ENCODE measurements around the gene HAPSTR1. TPM values are rescaled to one million over a fixed set of nuclear protein-coding genes. Genes with fewer than 3 reads are reported as not detected.

Gene HAPSTR1
- total and polyA plus RNA-seq, 7 donors = 12.6 to 47.6 (median 43.8) TPM

DNA sequence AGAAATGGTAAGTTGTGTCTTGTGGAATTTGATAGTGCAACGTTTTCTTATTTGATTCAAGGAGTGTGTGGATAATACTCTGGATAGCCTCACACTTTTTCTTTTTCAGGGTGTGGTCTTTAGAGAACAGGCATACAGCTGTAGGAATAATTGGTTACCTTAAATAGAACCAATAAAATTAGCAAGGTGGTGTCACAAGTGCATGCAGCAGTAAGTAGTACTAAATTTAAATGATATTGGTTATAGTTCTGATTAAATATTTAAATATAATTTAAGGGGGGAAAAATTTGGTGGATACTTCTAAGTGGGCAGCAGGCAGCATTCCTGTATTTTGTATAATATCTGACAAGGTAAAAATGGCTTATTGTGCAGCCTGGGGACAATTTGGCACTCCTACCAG lies 3.7 kb downstream of the HAPSTR1 start:
- intact Hi-C loops (cut with DNase I) = loop anchor here (10.0 kb wide), 2 partner anchors 300 to 1650 kb away; partner anchors contain the start of genes NUBP1, PMM2 and TMEM186
- WGBS, 2 donors = 1 to 26% methylated on average over 1 of the region's 1 CpG
- Histone ChIP-seq H3K27ac (peak overlapping the region in 2 of 4 donors; percentile 9 to 99), H3K4me3 (peak overlapping the region in 1 of 4 donors; percentile 90), H3K9me3 (no peaks in the 10 kb centered on the region), H3K36me3 (peaks cover 0 to 16% (median 2%) of the 10 kb centered on the region in 4 donors), H3K27me3 (no peaks in the 10 kb centered on the region), H3K4me1 (peaks cover 0 to 81% (median 77%) of the 10 kb centered on the region in 4 donors)
- TF ChIP-seq EP300 (IDR thresholded peaks at IDR 0.05) (no peak), POLR2AphosphoS5 (IDR thresholded peaks at IDR 0.05) (no peak), POLR2A (IDR thresholded peaks at IDR 0.05) (no peak)
- TF ChIP-seq, protein P1, sequence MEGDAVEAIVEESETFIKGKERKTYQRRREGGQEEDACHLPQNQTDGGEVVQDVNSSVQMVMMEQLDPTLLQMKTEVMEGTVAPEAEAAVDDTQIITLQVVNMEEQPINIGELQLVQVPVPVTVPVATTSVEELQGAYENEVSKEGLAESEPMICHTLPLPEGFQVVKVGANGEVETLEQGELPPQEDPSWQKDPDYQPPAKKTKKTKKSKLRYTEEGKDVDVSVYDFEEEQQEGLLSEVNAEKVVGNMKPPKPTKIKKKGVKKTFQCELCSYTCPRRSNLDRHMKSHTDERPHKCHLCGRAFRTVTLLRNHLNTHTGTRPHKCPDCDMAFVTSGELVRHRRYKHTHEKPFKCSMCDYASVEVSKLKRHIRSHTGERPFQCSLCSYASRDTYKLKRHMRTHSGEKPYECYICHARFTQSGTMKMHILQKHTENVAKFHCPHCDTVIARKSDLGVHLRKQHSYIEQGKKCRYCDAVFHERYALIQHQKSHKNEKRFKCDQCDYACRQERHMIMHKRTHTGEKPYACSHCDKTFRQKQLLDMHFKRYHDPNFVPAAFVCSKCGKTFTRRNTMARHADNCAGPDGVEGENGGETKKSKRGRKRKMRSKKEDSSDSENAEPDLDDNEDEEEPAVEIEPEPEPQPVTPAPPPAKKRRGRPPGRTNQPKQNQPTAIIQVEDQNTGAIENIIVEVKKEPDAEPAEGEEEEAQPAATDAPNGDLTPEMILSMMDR (IDR thresholded peaks at IDR 0.05) = no peak
- DNase-seq = no peak

DNA sequence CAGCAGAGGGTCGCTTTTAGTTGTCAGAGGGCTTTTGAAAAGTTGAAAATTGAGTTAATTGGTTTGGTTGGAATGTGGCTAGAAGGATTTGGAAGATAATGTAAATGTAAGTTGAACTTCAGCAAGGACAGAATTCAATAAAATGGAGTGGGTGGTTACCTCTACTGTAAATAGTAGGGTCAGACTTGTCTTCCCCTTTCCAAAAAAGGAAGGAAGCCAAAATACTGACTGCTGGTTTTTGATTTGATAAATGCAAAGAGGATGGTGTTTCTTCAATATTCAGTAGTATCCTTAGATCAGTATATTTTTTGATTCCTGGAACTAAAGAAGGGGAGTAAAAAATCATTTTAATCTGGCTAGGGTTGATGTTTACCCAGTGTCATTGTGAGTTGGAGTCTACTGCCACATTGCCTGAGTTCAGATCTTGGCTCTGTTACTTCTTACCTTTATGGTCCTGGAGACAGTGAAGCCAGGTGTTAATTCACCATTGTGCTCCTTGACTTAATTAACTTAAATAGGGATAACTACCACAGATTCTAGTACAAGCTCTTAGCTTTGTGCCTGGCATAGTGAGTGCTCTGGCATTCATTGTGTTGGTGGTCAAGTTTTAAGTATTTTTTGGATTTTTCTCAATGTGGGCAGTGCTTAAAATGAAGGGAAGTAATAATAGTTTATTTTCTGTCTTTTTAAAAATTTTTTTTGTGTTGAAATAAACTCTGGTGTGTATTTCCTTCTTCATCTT lies 4.4 kb downstream of the HAPSTR1 start:
- TF ChIP-seq POLR2A (IDR thresholded peaks at IDR 0.05) = no peak
- TF ChIP-seq EP300 (IDR thresholded peaks at IDR 0.05) = no peak
- Histone ChIP-seq H3K4me1 (peaks cover 0 to 81% (median 76%) of the 10 kb centered on the region in 4 donors), H3K36me3 (peaks cover 0 to 16% (median 2%) of the 10 kb centered on the region in 4 donors), H3K27ac (no peak overlapping the region), H3K27me3 (no peaks in the 10 kb centered on the region), H3K4me3 (no peak overlapping the region), H3K9me3 (no peaks in the 10 kb centered on the region)
- intact Hi-C loops (cut with DNase I) = loop anchor here (10.0 kb wide), 2 partner anchors 301 to 1649 kb away; partner anchors contain the start of genes NUBP1, PMM2 and TMEM186
- WGBS, 2 donors = 70 to 77% methylated on average over 1 of the region's 1 CpG
- no peak for DNase-seq

DNA sequence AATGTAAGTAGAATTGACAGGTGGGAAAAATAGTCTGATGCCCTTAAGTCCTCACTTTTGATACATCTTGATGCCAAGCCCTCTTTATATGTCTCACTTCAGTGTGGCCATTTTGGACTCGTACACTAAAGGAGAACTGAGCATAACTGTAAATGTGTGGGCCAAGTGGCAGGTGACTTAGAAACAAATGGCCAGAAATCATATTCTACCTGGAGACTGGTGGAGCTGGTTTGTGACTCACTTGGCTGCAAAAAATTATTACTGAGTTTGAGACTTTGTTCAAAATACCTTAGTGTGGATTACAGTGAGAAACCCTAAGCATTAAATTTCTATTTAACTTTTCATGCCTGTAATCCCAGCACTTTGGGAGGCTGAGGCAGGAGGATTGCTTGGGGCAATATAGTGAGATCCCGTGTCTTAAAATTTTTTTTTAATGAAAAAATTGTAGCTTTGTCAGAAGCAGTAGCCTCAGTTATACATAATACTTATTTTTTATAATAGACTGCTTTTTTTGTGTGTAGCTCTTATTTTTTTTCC lies 5.0 kb downstream of the HAPSTR1 start:
- Histone ChIP-seq H3K4me3 (no peak overlapping the region), H3K27me3 (no peaks in the 10 kb centered on the region), H3K27ac (no peak overlapping the region), H3K4me1 (peaks cover 0 to 85% (median 79%) of the 10 kb centered on the region in 4 donors), H3K9me3 (no peaks in the 10 kb centered on the region), H3K36me3 (peaks cover 0 to 16% (median 2%) of the 10 kb centered on the region in 4 donors)
- no peak for DNase-seq
- intact Hi-C loops (cut with DNase I) = loop anchor here (10.0 kb wide), 2 partner anchors 302 to 1648 kb away; partner anchors contain the start of genes NUBP1, PMM2 and TMEM186
- TF ChIP-seq POLR2A (IDR thresholded peaks at IDR 0.05) = no peak
- no peak for TF ChIP-seq EP300 (IDR thresholded peaks at IDR 0.05)
- TF ChIP-seq, protein P1 (IDR thresholded peaks at IDR 0.05) = no peak
- TF ChIP-seq POLR2AphosphoS5 (IDR thresholded peaks at IDR 0.05) = no peak
- 62 to 77% methylated on average over 2 of the region's 2 CpGs for WGBS, 2 donors

DNA sequence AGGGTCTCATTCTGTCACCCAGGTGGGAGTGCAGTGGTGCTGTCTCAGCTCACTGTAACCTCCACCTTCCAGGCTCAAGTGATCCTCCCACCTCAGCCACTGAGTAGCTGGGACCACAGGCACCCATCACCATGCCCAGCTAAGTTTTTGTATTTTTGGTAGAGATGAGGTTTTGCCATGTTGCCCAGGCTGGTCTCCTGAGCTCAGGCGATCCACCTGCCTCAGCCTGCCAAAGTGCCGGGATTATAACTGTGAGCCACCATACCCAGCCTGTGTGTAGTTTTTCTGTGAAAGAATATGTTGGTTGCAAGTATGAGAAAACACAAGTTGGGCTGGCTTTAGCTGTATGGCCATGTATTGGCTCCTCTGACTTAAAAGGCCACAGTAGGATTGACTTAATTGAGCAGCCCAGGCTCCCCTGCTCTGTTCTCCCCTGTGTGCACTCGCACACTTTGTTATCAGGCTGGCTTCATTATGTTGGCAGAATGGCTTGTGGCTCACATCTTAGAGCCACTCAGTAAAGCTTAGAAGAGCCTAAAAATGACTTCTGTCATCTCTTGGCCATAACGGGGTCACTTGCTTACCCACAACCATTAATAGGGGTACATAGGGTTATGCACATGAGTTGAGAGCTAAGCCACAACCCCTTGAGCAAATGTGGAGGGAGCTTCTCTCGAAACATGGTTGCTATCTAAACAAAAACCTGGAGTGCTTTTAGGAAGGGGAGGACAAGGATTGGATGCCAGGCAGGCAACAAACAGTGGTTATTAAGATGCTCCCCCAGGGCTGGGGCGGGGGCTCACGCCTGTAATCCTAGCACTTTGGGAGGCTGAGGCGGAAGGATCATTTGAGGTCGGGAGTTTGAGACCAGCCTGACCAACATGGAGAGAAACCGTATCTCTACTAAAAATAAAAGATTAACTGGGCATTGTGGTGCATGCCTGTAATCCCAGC lies 6.1 kb downstream of the HAPSTR1 start:
- Histone ChIP-seq H3K9me3 (no peaks in the 10 kb centered on the region), H3K27me3 (no peaks in the 10 kb centered on the region), H3K4me3 (no peak overlapping the region), H3K27ac (peak overlapping the region in 1 of 4 donors; percentile 5), H3K4me1 (peaks cover 0 to 96% (median 90%) of the 10 kb centered on the region in 4 donors), H3K36me3 (peaks cover 0 to 16% (median 2%) of the 10 kb centered on the region in 4 donors)
- WGBS, 2 donors = 80 to 84% methylated on average over 10 of the region's 10 CpGs
- no peak for DNase-seq
- intact Hi-C loops (cut with DNase I) = loop anchor here (10.0 kb wide), 2 partner anchors 303 to 1647 kb away; partner anchors contain the start of genes NUBP1, PMM2 and TMEM186
- TF ChIP-seq, protein P1 (IDR thresholded peaks at IDR 0.05) = no peak
- TF ChIP-seq POLR2A (IDR thresholded peaks at IDR 0.05) = no peak
- TF ChIP-seq POLR2AphosphoS5 (IDR thresholded peaks at IDR 0.05) = no peak
- no peak for TF ChIP-seq EP300 (IDR thresholded peaks at IDR 0.05)
